ENCODE measurements around the gene LRP2.

DNA sequence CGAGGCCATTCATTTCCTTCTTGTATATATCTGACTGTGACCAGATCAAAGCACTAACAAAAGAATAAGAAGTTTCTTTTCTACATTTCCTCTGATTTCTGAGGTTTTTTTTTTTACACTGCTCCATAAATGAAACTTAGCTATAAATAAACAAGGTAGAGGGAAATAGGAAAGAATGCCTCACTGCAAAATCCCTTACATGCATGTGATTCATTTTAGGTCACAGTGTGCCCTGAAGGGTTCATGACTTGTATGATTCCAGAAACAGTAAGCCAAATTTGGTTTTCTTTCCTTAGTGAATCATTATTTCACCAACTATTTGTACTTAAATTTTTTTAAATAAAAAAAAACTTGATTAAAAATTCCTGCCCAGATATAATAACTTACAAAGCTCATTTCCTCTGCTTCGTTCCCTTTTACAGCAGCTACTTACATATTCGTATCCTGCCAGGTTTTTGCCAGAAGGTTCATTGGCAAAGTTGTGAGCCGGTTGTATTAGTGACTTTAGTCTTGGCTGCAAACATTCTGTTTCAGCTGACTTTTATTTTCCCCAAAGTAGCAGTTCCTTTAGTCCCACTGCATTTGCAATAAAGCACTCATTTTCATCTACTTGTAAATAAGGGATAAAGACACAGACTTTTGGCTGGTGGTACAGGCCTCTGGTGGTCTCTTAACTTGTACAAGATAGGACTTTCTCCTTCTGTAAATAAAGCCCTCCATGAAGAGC, 58.6 kb downstream of the LRP2 start:
- TF ChIP-seq POLR2AphosphoS5 (IDR thresholded peaks at IDR 0.05; ENCODE audit: low read depth), result no peak
- TF ChIP-seq, protein P1, sequence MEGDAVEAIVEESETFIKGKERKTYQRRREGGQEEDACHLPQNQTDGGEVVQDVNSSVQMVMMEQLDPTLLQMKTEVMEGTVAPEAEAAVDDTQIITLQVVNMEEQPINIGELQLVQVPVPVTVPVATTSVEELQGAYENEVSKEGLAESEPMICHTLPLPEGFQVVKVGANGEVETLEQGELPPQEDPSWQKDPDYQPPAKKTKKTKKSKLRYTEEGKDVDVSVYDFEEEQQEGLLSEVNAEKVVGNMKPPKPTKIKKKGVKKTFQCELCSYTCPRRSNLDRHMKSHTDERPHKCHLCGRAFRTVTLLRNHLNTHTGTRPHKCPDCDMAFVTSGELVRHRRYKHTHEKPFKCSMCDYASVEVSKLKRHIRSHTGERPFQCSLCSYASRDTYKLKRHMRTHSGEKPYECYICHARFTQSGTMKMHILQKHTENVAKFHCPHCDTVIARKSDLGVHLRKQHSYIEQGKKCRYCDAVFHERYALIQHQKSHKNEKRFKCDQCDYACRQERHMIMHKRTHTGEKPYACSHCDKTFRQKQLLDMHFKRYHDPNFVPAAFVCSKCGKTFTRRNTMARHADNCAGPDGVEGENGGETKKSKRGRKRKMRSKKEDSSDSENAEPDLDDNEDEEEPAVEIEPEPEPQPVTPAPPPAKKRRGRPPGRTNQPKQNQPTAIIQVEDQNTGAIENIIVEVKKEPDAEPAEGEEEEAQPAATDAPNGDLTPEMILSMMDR (conservative IDR thresholded peaks at IDR 0.05; ENCODE audit: low read depth in 2 of 2), result no peak
- TF ChIP-seq, protein P2, sequence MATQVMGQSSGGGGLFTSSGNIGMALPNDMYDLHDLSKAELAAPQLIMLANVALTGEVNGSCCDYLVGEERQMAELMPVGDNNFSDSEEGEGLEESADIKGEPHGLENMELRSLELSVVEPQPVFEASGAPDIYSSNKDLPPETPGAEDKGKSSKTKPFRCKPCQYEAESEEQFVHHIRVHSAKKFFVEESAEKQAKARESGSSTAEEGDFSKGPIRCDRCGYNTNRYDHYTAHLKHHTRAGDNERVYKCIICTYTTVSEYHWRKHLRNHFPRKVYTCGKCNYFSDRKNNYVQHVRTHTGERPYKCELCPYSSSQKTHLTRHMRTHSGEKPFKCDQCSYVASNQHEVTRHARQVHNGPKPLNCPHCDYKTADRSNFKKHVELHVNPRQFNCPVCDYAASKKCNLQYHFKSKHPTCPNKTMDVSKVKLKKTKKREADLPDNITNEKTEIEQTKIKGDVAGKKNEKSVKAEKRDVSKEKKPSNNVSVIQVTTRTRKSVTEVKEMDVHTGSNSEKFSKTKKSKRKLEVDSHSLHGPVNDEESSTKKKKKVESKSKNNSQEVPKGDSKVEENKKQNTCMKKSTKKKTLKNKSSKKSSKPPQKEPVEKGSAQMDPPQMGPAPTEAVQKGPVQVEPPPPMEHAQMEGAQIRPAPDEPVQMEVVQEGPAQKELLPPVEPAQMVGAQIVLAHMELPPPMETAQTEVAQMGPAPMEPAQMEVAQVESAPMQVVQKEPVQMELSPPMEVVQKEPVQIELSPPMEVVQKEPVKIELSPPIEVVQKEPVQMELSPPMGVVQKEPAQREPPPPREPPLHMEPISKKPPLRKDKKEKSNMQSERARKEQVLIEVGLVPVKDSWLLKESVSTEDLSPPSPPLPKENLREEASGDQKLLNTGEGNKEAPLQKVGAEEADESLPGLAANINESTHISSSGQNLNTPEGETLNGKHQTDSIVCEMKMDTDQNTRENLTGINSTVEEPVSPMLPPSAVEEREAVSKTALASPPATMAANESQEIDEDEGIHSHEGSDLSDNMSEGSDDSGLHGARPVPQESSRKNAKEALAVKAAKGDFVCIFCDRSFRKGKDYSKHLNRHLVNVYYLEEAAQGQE (IDR thresholded peaks at IDR 0.05; ENCODE audit: unreplicated experiment), result no peak

All from GM23338 (cell line).